ENCODE measurements around the gene CNN2. TPM values are rescaled to one million over a fixed set of nuclear protein-coding genes. Genes with fewer than 3 reads are reported as not detected.

The CNN2 gene
- total and polyA plus RNA-seq, 2 of the 8 experiments (the other 6 are each of a cell fraction or from before 2014, with no cell fraction given), result 189 to 551 TPM

DNA sequence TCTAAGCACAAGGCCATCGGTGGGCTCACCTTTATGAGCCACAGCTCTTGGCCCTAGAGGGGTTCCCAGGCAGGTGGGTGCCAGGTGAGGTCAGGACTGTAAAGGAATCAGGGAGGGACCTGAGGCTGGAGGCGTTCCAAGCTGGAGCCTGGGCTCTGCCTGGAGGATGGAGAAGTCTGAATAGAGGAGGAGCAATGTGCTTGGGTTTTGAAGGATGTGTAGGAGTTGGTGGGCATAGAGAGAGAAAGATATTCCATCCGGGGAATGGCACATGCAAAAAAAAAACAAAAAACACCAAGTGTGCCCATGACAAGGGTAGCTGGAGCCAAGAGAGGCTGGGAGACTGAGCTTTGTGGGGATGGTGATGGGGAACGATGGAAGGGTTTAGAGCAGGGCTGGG lies 23.8 kb upstream of the CNN2 start:
- Histone ChIP-seq H4K91ac (replicated peaks; ENCODE audit: insufficient read length, low read length) (no peak overlapping the region), H2AFZ (ENCODE audit: low read length) (no peak overlapping the region), H2BK20ac (ENCODE audit: low read length) (no peak overlapping the region), H4K5ac (ENCODE audit: insufficient read length, low read depth, low read length) (no peak overlapping the region), H3K27ac (ENCODE audit: low read depth, low read length) (no peak overlapping the region), H4K8ac (ENCODE audit: extremely low read depth, insufficient read depth, low read length) (no peak overlapping the region), H2BK15ac (ENCODE audit: low read length) (no peak overlapping the region), H4K20me1 (replicated peaks in 1 of 2; ENCODE audit: control insufficient read depth in 1 of 2, insufficient read depth in 2 of 2, low read length in 2 of 2) (peaks cover 0 to 4% of the 10 kb centered on the region in 2 experiments), H3K56ac (replicated peaks; ENCODE audit: insufficient read length, low read depth, low read length) (no peak overlapping the region), H2BK120ac (replicated peaks; ENCODE audit: low read depth, low read length) (no peak overlapping the region), H3K79me2 (ENCODE audit: control insufficient read depth in 1 of 2, insufficient read depth in 2 of 2, low read length in 2 of 2) (no peaks in the 10 kb centered on the region), H3K79me1 (ENCODE audit: low read depth, low read length) (no peaks in the 10 kb centered on the region), H3K23ac (ENCODE audit: insufficient read length) (no peak overlapping the region), H3K4ac (replicated peaks; ENCODE audit: insufficient read length, low read depth, low read length) (no peak overlapping the region), H3K4me3 (ENCODE audit: extremely low read depth in 1 of 4, insufficient read depth in 2 of 4, low read depth in 3 of 4, low read length in 4 of 4) (no peak overlapping the region), H3K4me2 (ENCODE audit: insufficient read depth in 1 of 2, low read depth in 2 of 2, low read length in 2 of 2) (no peak overlapping the region), H3K27me3 (replicated peaks in 1 of 4; ENCODE audit: control insufficient read depth in 3 of 4, extremely low read depth in 1 of 4, insufficient read depth in 3 of 4, low read length in 3 of 4) (peaks cover 6 to 32% (median 19%) of the 10 kb centered on the region in 4 experiments), H3K9me3 (ENCODE audit: insufficient read depth in 2 of 2, low read depth in 1 of 2, low read length in 1 of 2) (no peaks in the 10 kb centered on the region), H3K23me2 (ENCODE audit: low read depth, low read length) (peaks cover 2% of the 10 kb centered on the region; the same call in 1 of the 2 replicates), H3K18ac (ENCODE audit: extremely low read depth, low read length) (no peak overlapping the region), H3K14ac (ENCODE audit: insufficient read length) (no peak overlapping the region), H2BK12ac (ENCODE audit: low read depth, low read length) (no peak overlapping the region), H3K9ac (replicated peaks in 1 of 4; ENCODE audit: extremely low read depth in 1 of 4, low read depth in 3 of 4, low read length in 3 of 4) (no peak overlapping the region), H2BK5ac (ENCODE audit: low read depth, low read length) (no peak overlapping the region), H3K4me1 (replicated peaks in 1 of 4; ENCODE audit: control insufficient read depth in 3 of 4, insufficient read depth in 4 of 4, low read length in 3 of 4) (peaks cover 0 to 4% (median 1%) of the 10 kb centered on the region in 4 experiments; a peak in 3 of 7 replicates), H3K36me3 (ENCODE audit: control insufficient read depth in 2 of 4, insufficient read depth in 4 of 4, low read length in 3 of 4) (no peaks in the 10 kb centered on the region), H2AK5ac (ENCODE audit: low read depth, low read length) (0 out of 2 replicates have a peak overlapping the region, but pooled peaks have one; percentile 65)
- CTCF ChIA-PET (ENCODE audit: partially characterized antibody), result interaction anchor here (0.9 kb wide), 1 partner anchor 215 kb away, joined by 3 read pairs; no protein-coding TSS in a partner anchor
- FAIRE-seq, result no peak
- DNase-seq (ENCODE audit: low read depth in 1 of 2, low spot score in 2 of 2), result no peak
- TF ChIP-seq KDM5A (IDR thresholded peaks at IDR 0.05; ENCODE audit: low read length), result no peak
- TF ChIP-seq SIX5 (IDR thresholded peaks at IDR 0.05; ENCODE audit: low read depth, low read length), result no peak
- no peak for TF ChIP-seq CBX8 (IDR thresholded peaks at IDR 0.05; ENCODE audit: borderline replicate concordance, low read depth, low read length)
- TF ChIP-seq, protein P1, sequence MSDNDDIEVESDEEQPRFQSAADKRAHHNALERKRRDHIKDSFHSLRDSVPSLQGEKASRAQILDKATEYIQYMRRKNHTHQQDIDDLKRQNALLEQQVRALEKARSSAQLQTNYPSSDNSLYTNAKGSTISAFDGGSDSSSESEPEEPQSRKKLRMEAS (IDR thresholded peaks at IDR 0.05), result no peak
- no peak for TF ChIP-seq BCL11A (IDR thresholded peaks at IDR 0.05; ENCODE audit: low read depth in 2 of 2, low read length in 2 of 2)
- no peak for TF ChIP-seq SUZ12 (IDR thresholded peaks at IDR 0.05; ENCODE audit: low read length)
- TF ChIP-seq POLR2AphosphoS5 (IDR thresholded peaks at IDR 0.05; ENCODE audit: low read depth, low read length), result no peak
- TF ChIP-seq SIN3A (conservative IDR thresholded peaks at IDR 0.05 in 1 of 2, IDR thresholded peaks at IDR 0.05 in 1 of 2; ENCODE audit: low read depth in 1 of 2, low read length in 2 of 2), result no peak
- TF ChIP-seq TCF12 (IDR thresholded peaks at IDR 0.05; ENCODE audit: low read depth, low read length), result no peak
- no peak for TF ChIP-seq RBBP5 (IDR thresholded peaks at IDR 0.05; ENCODE audit: borderline replicate concordance, low read depth, low read length)
- no peak for TF ChIP-seq CTBP2 (IDR thresholded peaks at IDR 0.05; ENCODE audit: borderline replicate concordance, insufficient read depth, insufficient read length, low read length)
- no peak for TF ChIP-seq KDM1A (IDR thresholded peaks at IDR 0.05; ENCODE audit: borderline replicate concordance, low read length)
- POLR2A ChIA-PET (ENCODE audit: partially characterized antibody), result no interaction called here
- 91% methylated on average over 4 of the region's 4 CpGs; no CpG with 5 or more reads in 1 of the 2 experiments for WGBS, 2 experiments (ENCODE audit: extremely low coverage in 1 of 2, insufficient coverage in 1 of 2, insufficient read length in 1 of 2, insufficient replicate concordance in 2 of 2, low coverage in 1 of 2, low lambda C conversion rate in 2 of 2, missing lambda C conversion rate in 1 of 2)

Measured in H1 (cell line).